Stimulated activated CD4-positive, alpha-beta T cell treated with anti-CD3 and anti-CD28 coated beads, Interleukin-15, amount 100 ng/mL, for 48 hours (primary cell): Measurements from ENCODE around the gene GFOD1.

Experiments used
- DNase-seq, 2 donors: peaks; one replicate each; pipeline ENCODE4 v3.0.0-alpha.2; 2020; ENCODE audit warnings: low read depth in 2 of 2

Gene GFOD1

GRCh38 chr6:13487122-13488014 lies at the start of gene GFOD1:
Gene GFOD1, minus strand, starts transcription at chr6:13487600. Its CDS starts 710 bp downstream, at chr6:13486890.
- peak; percentile 64 to 74 for DNase-seq

- DNase-seq = no peak
Observed at GRCh38 chr6:13536796-13537526, 49.6 kb upstream of the GFOD1 start.

GRCh38 chr6:13535306-13535705 lies 47.9 kb upstream of the GFOD1 start:
- DNase-seq = no peak

GRCh38 chr6:13534536-13534935 lies 47.1 kb upstream of the GFOD1 start:
- DNase-seq = no peak

GRCh38 chr6:13531956-13532355 lies 44.6 kb upstream of the GFOD1 start:
- DNase-seq = no peak

- DNase-seq = no peak
Observed at GRCh38 chr6:13528777-13529343, 41.5 kb upstream of the GFOD1 start.

- DNase-seq = no peak
Observed at GRCh38 chr6:13528232-13528631, 40.8 kb upstream of the GFOD1 start.

- DNase-seq = no peak
Observed at GRCh38 chr6:13527671-13528056, 40.3 kb upstream of the GFOD1 start.

GRCh38 chr6:13526727-13527670 lies 39.6 kb upstream of the GFOD1 start:
- no peak for DNase-seq

GRCh38 chr6:13526357-13526726 lies 38.9 kb upstream of the GFOD1 start:
- no peak for DNase-seq

- DNase-seq = no peak
Observed at GRCh38 chr6:13524801-13525508, 37.6 kb upstream of the GFOD1 start.

GRCh38 chr6:13523826-13524622 lies 36.6 kb upstream of the GFOD1 start:
- DNase-seq = no peak

GRCh38 chr6:13522656-13523055 lies 35.3 kb upstream of the GFOD1 start:
- no peak for DNase-seq

- DNase-seq = no peak
Observed at GRCh38 chr6:13519839-13520238, 32.4 kb upstream of the GFOD1 start.

GRCh38 chr6:13517116-13517515 lies 29.7 kb upstream of the GFOD1 start:
- DNase-seq = no peak

- no peak for DNase-seq
Observed at GRCh38 chr6:13515912-13516311, 28.5 kb upstream of the GFOD1 start.

- no peak for DNase-seq
Observed at GRCh38 chr6:13513626-13514502, 26.5 kb upstream of the GFOD1 start.

GRCh38 chr6:13512900-13513299 lies 25.5 kb upstream of the GFOD1 start:
- DNase-seq = no peak
